ENCODE data around the gene BTNL2.
A peak's percentile ranks its signal among the peaks of the same experiment; 100 is the strongest.
"Not testable (repeated sequence)": the region's sequence is repeated elsewhere in the genome, so short reads cannot be mapped to it uniquely, and the experiment has no call there.

The BTNL2 gene, protein sequence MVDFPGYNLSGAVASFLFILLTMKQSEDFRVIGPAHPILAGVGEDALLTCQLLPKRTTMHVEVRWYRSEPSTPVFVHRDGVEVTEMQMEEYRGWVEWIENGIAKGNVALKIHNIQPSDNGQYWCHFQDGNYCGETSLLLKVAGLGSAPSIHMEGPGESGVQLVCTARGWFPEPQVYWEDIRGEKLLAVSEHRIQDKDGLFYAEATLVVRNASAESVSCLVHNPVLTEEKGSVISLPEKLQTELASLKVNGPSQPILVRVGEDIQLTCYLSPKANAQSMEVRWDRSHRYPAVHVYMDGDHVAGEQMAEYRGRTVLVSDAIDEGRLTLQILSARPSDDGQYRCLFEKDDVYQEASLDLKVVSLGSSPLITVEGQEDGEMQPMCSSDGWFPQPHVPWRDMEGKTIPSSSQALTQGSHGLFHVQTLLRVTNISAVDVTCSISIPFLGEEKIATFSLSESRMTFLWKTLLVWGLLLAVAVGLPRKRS

DNA sequence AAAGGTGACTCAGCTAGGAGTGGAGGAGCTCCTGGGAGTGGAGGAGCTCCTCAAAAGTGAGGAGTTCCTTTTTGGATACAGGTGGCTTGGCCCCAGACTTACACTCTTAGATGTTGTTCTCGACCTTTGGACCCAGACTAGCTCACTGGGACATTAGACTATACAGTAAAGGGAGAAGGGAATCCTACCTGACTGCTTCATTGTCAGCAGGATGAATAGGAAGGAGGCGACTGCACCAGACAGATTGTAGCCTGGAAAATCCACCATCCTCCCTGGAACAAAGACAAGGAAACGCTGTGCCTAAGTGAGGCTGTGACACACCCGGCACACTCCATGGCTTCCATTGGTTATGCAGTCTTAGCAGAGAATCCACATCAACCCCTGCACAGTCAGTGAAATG is at the start of gene BTNL2:
Gene BTNL2 (minus strand): TSS at position 325 of the 400 bp plus-strand sequence. CDS start 58 bp downstream, at position 267.
- DNase-seq, result no peak

GRCh38 chr6:32449088-32449736 is 42.2 kb upstream of the BTNL2 start:
- no peak for DNase-seq

GRCh38 chr6:32447932-32448331 is 41.0 kb upstream of the BTNL2 start:
- DNase-seq, result no peak

- no peak for DNase-seq
These were observed 38.4 kb upstream of the BTNL2 start for GRCh38 chr6:32445321-32445854.

GRCh38 chr6:32444433-32444832 is 37.5 kb upstream of the BTNL2 start:
- no peak for DNase-seq

- no peak for DNase-seq
These were observed 36.1 kb upstream of the BTNL2 start for GRCh38 chr6:32442977-32443552.

DNA sequence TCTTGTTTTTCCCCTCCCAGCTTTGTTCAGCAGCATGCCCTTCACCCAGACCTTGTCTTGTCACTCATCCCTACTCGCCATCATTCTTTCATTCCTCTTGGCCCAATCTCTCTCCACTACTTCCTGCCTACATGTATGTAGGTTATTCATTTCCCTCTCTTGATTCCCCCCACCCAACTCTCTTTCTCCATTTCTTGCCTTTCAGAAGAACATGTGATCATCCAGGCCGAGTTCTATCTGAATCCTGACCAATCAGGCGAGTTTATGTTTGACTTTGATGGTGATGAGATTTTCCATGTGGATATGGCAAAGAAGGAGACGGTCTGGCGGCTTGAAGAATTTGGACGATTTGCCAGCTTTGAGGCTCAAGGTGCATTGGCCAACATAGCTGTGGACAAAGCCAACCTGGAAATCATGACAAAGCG is 35.3 kb upstream of the BTNL2 start:
- DNase-seq, result no peak

- DNase-seq, result no peak
These were observed 32.7 kb upstream of the BTNL2 start, which contains the start of gene HLA-DRA for GRCh38 chr6:32439602-32440214. Gene HLA-DRA, plus strand, starts transcription at chr6:32439887. Its CDS starts 64 bp downstream, at chr6:32439951.

GRCh38 chr6:32439139-32439538 is 32.2 kb upstream of the BTNL2 start:
- no peak for DNase-seq

- no peak for DNase-seq
These were observed 30.2 kb upstream of the BTNL2 start for GRCh38 chr6:32436995-32437836.

DNA sequence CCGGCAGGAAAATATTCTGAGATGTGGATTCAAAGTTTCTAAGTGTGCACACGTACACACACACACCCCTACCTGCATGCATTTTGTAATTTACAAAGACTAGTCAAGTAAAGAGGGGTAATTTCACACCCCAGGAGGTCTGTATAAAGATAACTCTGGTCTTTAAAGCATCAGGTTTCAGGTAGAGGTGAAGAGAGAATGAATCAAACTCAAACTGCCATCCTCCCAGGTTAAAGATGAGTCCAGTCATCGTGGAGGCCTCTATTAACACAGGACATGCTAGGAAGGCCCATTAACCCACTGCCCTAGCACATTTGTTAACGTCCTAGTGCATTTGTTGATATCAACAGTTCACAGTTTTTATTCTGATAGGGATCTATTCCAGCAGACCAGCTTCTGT is 29.2 kb upstream of the BTNL2 start:
- no peak for DNase-seq

- DNase-seq, result not testable (repeated sequence)
These were observed 27.0 kb upstream of the BTNL2 start for GRCh38 chr6:32433950-32434349.

DNA sequence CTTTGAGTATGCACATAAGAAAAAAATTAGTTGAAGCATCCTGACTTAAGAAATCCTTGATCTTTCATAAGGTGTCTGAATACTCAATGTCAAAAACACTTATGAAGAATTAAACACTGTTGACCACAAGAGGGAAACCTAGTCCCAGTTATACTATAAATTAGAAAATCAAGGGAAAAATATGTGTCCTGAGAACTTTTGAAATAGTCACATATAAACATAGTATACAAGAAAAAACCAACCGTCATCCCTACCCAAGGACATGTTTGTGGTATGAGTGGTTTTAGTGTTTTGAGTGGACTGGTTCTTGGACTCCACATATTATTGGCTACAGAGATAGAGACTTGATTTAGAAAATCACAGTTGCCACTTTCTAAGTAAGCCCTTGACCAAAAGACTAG is 25.1 kb upstream of the BTNL2 start:
- DNase-seq, result peak; percentile 26

GRCh38 chr6:32431142-32431541 is 24.2 kb upstream of the BTNL2 start:
- no peak for DNase-seq

- DNase-seq, result no peak
These were observed 23.2 kb upstream of the BTNL2 start for GRCh38 chr6:32430179-32430578.

DNA sequence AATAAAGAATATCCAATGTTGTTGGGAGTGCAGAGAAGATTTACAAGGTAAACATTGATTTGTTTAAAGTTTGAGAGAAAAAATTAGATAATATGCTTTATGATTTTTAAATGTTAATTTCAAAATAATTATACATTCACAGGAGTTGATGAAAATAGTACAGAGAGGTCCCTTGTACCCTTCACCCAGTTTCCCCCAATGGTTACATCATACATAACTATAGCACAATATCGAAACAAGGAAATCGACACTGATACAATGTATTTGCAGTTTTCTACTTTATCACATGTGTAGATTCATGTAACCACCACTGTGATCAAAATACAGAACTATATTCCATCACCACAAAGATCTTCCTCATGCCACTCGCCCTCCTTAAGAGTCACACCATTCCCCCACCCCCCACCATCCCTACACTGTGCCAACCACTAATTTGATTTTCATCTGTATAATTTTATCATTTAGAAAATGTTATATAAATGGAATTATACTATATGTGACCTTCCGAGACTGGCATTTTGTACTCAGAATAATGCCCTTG is 21.0 kb upstream of the BTNL2 start:
- DNase-seq, result no peak

DNA sequence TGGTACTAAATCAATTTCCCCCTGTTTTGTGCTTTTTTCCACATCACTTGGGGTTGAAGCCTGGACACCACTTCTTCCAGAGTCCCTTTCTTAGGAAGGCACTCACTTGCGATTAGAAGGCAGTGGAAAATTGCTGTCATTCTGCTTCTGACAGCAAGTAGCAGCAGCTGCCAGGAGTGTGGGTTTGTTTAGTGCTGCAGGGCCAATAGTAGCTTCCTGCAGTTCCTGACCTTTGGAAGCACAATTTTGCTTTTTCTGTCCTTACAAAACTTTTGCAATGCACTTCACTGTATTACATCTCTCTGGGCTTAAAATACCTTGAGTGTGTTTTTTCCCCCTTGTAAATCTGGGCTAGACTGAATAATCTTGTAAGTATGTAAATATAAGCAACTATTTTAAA is 20.2 kb upstream of the BTNL2 start:
- DNase-seq, result no peak

DNA sequence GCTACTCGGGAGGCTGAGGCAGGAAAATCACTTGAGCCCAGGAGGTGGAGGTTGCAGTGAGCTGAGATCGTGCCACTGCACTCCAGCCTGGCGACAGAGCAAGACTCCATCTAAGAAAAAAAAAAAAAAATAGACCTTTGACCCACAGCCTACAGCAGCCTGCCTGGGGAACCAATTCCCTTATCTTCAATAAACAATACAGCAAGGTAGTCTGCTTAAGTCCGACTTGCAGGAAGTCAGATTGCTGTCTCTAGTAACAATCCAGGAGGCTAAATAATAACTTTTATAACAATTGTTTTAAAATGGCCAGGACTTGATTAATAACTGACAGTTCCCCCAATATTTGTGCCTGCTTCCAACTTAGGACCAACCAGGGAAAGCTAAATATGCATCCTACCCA is 19.4 kb upstream of the BTNL2 start:
- DNase-seq, result no peak

DNA sequence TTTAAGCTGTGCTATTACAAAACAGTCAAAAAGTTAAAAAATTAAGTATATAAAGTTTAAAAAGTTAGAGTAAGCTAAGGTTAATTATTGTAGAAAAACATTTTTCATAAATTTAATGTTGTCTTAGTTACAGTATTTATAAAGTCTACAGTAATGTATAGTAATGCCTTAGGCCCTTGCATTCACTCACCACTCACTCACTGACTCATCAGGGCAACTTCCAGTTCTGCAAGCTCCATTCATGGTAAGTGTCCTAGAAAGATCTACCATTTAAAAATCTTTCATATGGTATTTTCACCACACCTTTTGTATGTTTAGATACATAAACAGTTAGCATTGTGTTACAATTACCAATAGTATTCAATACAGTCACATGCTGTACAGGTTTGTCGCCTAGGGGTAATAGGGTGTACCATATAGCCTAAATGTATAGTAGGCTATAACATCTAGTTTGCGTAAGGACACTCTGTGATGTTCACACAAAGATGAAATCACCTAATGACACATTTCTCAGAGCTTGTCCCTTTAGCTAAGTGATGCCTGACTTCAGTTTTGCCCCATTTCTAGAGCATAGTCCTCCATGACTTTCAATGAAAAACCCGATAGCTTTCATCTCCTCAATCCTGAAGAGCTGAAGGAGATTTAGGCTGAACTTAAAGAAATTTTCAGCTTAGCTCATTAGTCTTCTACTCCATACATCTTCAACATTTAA is 17.8 kb upstream of the BTNL2 start:
- DNase-seq, result no peak

- no peak for DNase-seq
These were observed 9.1 kb upstream of the BTNL2 start for GRCh38 chr6:32416036-32416435.

DNA sequence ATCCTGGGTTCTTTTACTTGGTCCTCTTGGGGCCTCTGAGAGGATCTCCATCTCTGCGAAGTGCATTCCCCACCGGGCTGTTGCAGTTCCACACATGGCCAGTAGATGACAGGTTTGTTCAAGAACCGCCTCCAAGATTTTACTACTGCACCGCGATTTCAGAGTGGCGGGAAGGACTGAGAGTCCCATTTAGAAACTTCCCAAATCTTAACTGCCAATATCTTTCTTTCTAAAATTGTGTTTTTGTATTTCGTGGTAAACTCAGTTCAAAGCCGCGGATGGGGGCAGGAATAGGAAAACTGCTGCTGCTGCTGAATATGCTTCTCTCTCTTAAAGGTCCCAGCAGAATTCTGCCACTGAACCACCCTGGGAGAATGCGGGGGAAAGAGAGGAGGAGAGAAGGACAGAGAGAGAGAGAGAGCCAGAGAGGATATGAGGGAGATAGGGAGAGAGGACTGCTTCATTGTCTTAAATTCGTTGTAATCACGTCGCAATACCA is 8.6 kb upstream of the BTNL2 start:
- peak; percentile 50 for DNase-seq

Measured in NCI-H1105 treated with DMSO at 0.1 percent for 48 hours (cell line).